ENCODE data around the gene GRK1. TPM values are rescaled to one million over a fixed set of nuclear protein-coding genes. Genes with fewer than 3 reads are reported as not detected.

Gene GRK1
- polyA plus RNA-seq, 12 donors, result 0.05 to 0.45 (median 0.22) TPM; not detected in 3

- no peak for DNase-seq
Observed at GRCh38 chr13:113728571-113729054, 61.6 kb downstream of the GRK1 start.

- no peak for DNase-seq
Observed at GRCh38 chr13:113729187-113730019, 62.4 kb downstream of the GRK1 start.

GRCh38 chr13:113730258-113730691 is 63.3 kb downstream of the GRK1 start:
- no peak for DNase-seq

GRCh38 chr13:113730831-113731191 is 63.8 kb downstream of the GRK1 start:
- DNase-seq, result no peak

GRCh38 chr13:113731192-113732175 is 64.5 kb downstream of the GRK1 start:
- DNase-seq, result no peak

GRCh38 chr13:113732176-113732960 is 65.3 kb downstream of the GRK1 start:
- DNase-seq, result no peak

GRCh38 chr13:113732961-113733950 is 66.2 kb downstream of the GRK1 start:
- no peak for DNase-seq

GRCh38 chr13:113734099-113734825 is 67.2 kb downstream of the GRK1 start:
- DNase-seq, result no peak

- no peak for DNase-seq
Observed at GRCh38 chr13:113734826-113735125, 67.8 kb downstream of the GRK1 start.

GRCh38 chr13:113735194-113735593 is 68.2 kb downstream of the GRK1 start:
- no peak for DNase-seq

- DNase-seq, result no peak
Observed at GRCh38 chr13:113735750-113736149, 68.7 kb downstream of the GRK1 start.

- no peak for DNase-seq
Observed at GRCh38 chr13:113736258-113736731, 69.3 kb downstream of the GRK1 start.

- DNase-seq, result no peak
Observed at GRCh38 chr13:113737803-113738202, 70.8 kb downstream of the GRK1 start.

- no peak for DNase-seq
Observed at GRCh38 chr13:113739527-113740285, 72.7 kb downstream of the GRK1 start.

- no peak for DNase-seq
Observed at GRCh38 chr13:113740286-113740556, 73.2 kb downstream of the GRK1 start.

GRCh38 chr13:113740661-113741060 is 73.6 kb downstream of the GRK1 start:
- DNase-seq, result no peak

- no peak for DNase-seq
Observed at GRCh38 chr13:113741191-113741668, 74.2 kb downstream of the GRK1 start.

GRCh38 chr13:113742000-113742441 is 75.0 kb downstream of the GRK1 start:
- no peak for DNase-seq

Measured in muscle of arm (tissue), 12 donors.